K562 (cell line): ENCODE results near the gene ARHGAP8. TPM values are rescaled to one million over a fixed set of nuclear protein-coding genes. Genes with fewer than 3 reads are reported as not detected.

Experiments
- ATAC-seq: fragments of 200-7000 bp; cut with Tn5 transposase; 3 replicates; pipeline ENCODE4 v1.9.1; 2020; ENCODE audit warnings: moderate library complexity
- BruUV-seq: library from RNA; stranded (reverse); fragments of 400-500 nt; replicated peaks from 2 replicates; lab custom pipeline; 2021; lab: Mats Ljungman, UMichigan
- CTCF ChIA-PET: fragments of 300-600 bp; formaldehyde crosslinking; extraction: SDS; loops from one replicate; lab custom pipeline; 2021; ENCODE audit warnings: low intra/inter-chr PET ratio; lab: Yijun Ruan, JAX
- POLR2A ChIA-PET: fragments of 300-600, 350-650 bp; sonication (Branson Sonifier 250); formaldehyde crosslinking; extraction: SDS; loops from one replicate; lab custom pipeline; 2021; ENCODE audit warnings: antibody characterized with exemption, inconsistent platforms; lab: Yijun Ruan, JAX
- DNase-seq, 4 experiments: peaks; one replicate each; pipeline versions ENCODE4 v3.0.0 to v3.0.0-alpha.2; 2011 to 2018; ENCODE audit warnings: low spot score in 3 of 4, mixed read lengths in 3 of 4; ENCODE audit errors: extremely low read depth in 1 of 4
- FAIRE-seq: peaks from 2 replicates; lab custom pipeline; 2011; peaks lifted over from hg19 to GRCh38; lab: Jason Lieb, UNC
- H2AFZ ChIP-seq: 2 replicates; pipeline ENCODE4 v1.6.0; 2011; ENCODE audit warnings: low read depth, low read length, control low read depth, inconsistent platforms
- H3K27ac ChIP-seq: fragments of 200-600 bp; 3 replicates; pipeline ENCODE4 v1.8.0; 2011; ENCODE audit warnings: low read depth, mild to moderate bottlenecking, control low read depth, inconsistent platforms, low read length, moderate library complexity, mixed read lengths; ENCODE audit errors: extremely low read depth
- H3K27me3 ChIP-seq, 2 experiments: fragments of 300-600 bp in 1 of 2; 2 replicates in 1 of 2; 3 replicates in 1 of 2; pipeline versions ENCODE4 v1.6.0 to v1.8.0; 2011; ENCODE audit warnings: inconsistent platforms in 2 of 2, low read length in 2 of 2, mild to moderate bottlenecking in 1 of 2, mixed read lengths in 1 of 2, moderate library complexity in 1 of 2; ENCODE audit not compliant: control insufficient read depth in 2 of 2, insufficient read depth in 2 of 2
- H3K36me3 ChIP-seq: fragments of 300-600 bp; 3 replicates; pipeline ENCODE4 v1.8.0; 2011; ENCODE audit warnings: mild to moderate bottlenecking, low read length, inconsistent platforms; ENCODE audit not compliant: control insufficient read depth, insufficient read depth
- H3K4me1 ChIP-seq, 2 experiments: fragments of 200-600 bp in 1 of 2; replicated peaks in 1 of 2; 2 replicates in 1 of 2; 3 replicates in 1 of 2; pipeline versions ENCODE4 v1.5.1 to v1.8.0; 2011; ENCODE audit warnings: inconsistent platforms in 2 of 2, low read length in 2 of 2, mild to moderate bottlenecking in 1 of 2, mixed read lengths in 1 of 2, moderate library complexity in 1 of 2; ENCODE audit not compliant: control insufficient read depth in 2 of 2, insufficient read depth in 2 of 2
- H3K4me2 ChIP-seq: 2 replicates; pipeline ENCODE4 v1.6.1; 2011; ENCODE audit warnings: low read length, control low read depth, inconsistent platforms, mixed read lengths; ENCODE audit not compliant: insufficient read depth
- H3K4me3 ChIP-seq: fragments of 200-600 bp; sonication (generic), shearing (Covaris generic); 2 replicates; pipeline ENCODE4 v1.5.1; 2016; ENCODE audit warnings: control low read depth, inconsistent platforms
- H3K79me2 ChIP-seq: fragments of 200-600 bp; 3 replicates; pipeline ENCODE4 v1.8.0; 2011; ENCODE audit warnings: low read length, inconsistent platforms; ENCODE audit not compliant: control insufficient read depth, insufficient read depth
- H3K9ac ChIP-seq, 2 experiments: 2 replicates each; pipeline versions ENCODE4 v1.6.0 to v1.6.1; 2011; ENCODE audit warnings: low read depth in 2 of 2, low read length in 2 of 2, control low read depth in 1 of 2, inconsistent platforms in 1 of 2, mild to moderate bottlenecking in 1 of 2, mixed read lengths in 1 of 2; ENCODE audit not compliant: insufficient read depth in 1 of 2
- H3K9me1 ChIP-seq: one replicate; pipeline ENCODE4 v1.6.0; 2011; ENCODE audit warnings: inconsistent platforms, mild to moderate bottlenecking, low read length, moderate library complexity; ENCODE audit not compliant: control insufficient read depth, insufficient read depth
- H3K9me3 ChIP-seq: replicated peaks from 2 replicates; pipeline ENCODE4 v1.5.1; 2011; ENCODE audit warnings: low read depth, low read length, inconsistent platforms; ENCODE audit not compliant: control insufficient read depth, insufficient read depth
- H4K20me1 ChIP-seq: replicated peaks from 2 replicates; pipeline ENCODE4 v1.6.1; 2011; ENCODE audit warnings: low read length, inconsistent platforms, mixed read lengths; ENCODE audit not compliant: control insufficient read depth, insufficient read depth
- ARID1B ChIP-seq: fragments of 450-650 bp; IDR thresholded peaks from 2 replicates; pipeline ENCODE4 v1.6.1; 2016; ENCODE audit warnings: antibody characterized with exemption, mild to moderate bottlenecking, inconsistent platforms
- MAFG ChIP-seq: fragments of 450-650 bp; conservative IDR thresholded peaks from 2 replicates; pipeline ENCODE4 v1.6.1; 2016; ENCODE audit warnings: missing genetic modification characterization, missing compliant biosample characterization
- MTA1 ChIP-seq: fragments of 450-650 bp; IDR thresholded peaks from 2 replicates; pipeline ENCODE4 v1.6.1; 2017; ENCODE audit warnings: borderline replicate concordance
- SIX5 ChIP-seq, 2 experiments: IDR thresholded peaks; 2 replicates each; pipeline ENCODE4 v1.6.1; 2011; ENCODE audit warnings: low read length in 2 of 2, borderline replicate concordance in 1 of 2, low read depth in 1 of 2, mild to moderate bottlenecking in 1 of 2, moderate library complexity in 1 of 2; ENCODE audit not compliant: insufficient read depth in 1 of 2
- SLC30A9 ChIP-seq: fragments of 250-450 bp; sonication (Bioruptor Pico); IDR thresholded peaks from 2 replicates; pipeline ENCODE4 v1.8.0; 2022; ENCODE audit warnings: mild to moderate bottlenecking, moderate library complexity
- ZNF444 ChIP-seq: fragments of 250-450 bp; sonication (Bioruptor Pico); IDR thresholded peaks from 2 replicates; pipeline ENCODE4 v1.4.0; 2020; ENCODE audit warnings: mild to moderate bottlenecking, moderate library complexity
- ZNF507 ChIP-seq: conservative IDR thresholded peaks from 2 replicates; pipeline ENCODE4 v1.6.1; 2017; ENCODE audit warnings: missing genetic modification characterization, missing compliant biosample characterization
- WGBS: fragments of 100-300 bp; shearing (Covaris generic); methylation state at CpG from one replicate; pipeline ENCODE4 v1.1.6; 2016; ENCODE audit warnings: low coverage, mixed read lengths; ENCODE audit not compliant: insufficient coverage; ENCODE audit errors: missing lambda C conversion rate; 5-methylcytosine and 5-hydroxymethylcytosine counted together
- in situ Hi-C: fragments of 300-500 bp; cut with MboI; formaldehyde crosslinking; loops from 4 replicates; pipeline ENCODE4 v1.15.0; 2018; ENCODE audit warnings: inconsistent platforms, mixed read lengths
- intact Hi-C: fragments of 100-400 bp; cut with micrococcal nuclease; formaldehyde crosslinking; loops from 2 replicates; pipeline ENCODE4 v1.14.2; 2022
- polyA plus RNA-seq, 8 experiments: library from polyadenylated mRNA; depleted of rRNA in 4 of 8; stranded (reverse) in 5 of 8; unstranded in 3 of 8; fragments of >200 nt; fragmentation: Nextera tagmentation in 2 of 8; fragmentation: Illumina TruSeq in 1 of 8; extraction: Ambion mirVana in 2 of 8; extraction: Trizol in 1 of 8; gene quantifications; 2 replicates each; pipeline versions ENCODE4 v1.2.1 to v1.2.3, GENCODE V29; 2011 to 2014; ENCODE audit warnings: inconsistent platforms in 1 of 8, missing spikeins in 1 of 8
- total RNA-seq, 7 experiments: library from RNA; depleted of rRNA in 6 of 7; stranded (reverse); fragments of >200 nt in 6 of 7; fragmentation: Illumina TruSeq in 2 of 7; extraction: Trizol in 2 of 7; gene quantifications; 2 replicates each; pipeline versions ENCODE4 v1.2.1 to v1.2.3, GENCODE V29; 2011 to 2021; ENCODE audit warnings: low replicate concordance in 1 of 7

Gene ARHGAP8
- total and polyA plus RNA-seq, 9 of the 15 experiments (the other 6 are each of a cell fraction or from before 2014, with no cell fraction given) = 0.15 to 2.2 (median 0.62) TPM

- no TSS peak for BruUV-seq
- intact Hi-C loops = loop anchor here (5.0 kb wide), 1 partner anchor 53 kb away; no protein-coding TSS in a partner anchor
Measured at GRCh38 chr22:44734801-44735517, 17.4 kb upstream of the ARHGAP8 start.

More at GRCh38 chr22:44734801-44735517, 17.4 kb upstream of the ARHGAP8 start:
- no peaks in the 10 kb centered on the region for H3K9me3 ChIP-seq
- H3K79me2 ChIP-seq = no peaks in the 10 kb centered on the region
- no peak for FAIRE-seq
- no peak overlapping the region for H3K4me3 ChIP-seq
- no peak overlapping the region; a peak in 1 of 4 replicates for H3K9ac ChIP-seq
- no peaks in the 10 kb centered on the region for H3K27me3 ChIP-seq
- no peaks in the 10 kb centered on the region; the same call in 2 of the 3 replicates for H3K36me3 ChIP-seq
- WGBS = 61% methylated on average over 19 of the region's 23 CpGs
- H4K20me1 ChIP-seq = peaks cover 25% of the 10 kb centered on the region
- in situ Hi-C loops = no loop called here
- no peak for DNase-seq
- no peak overlapping the region for H3K27ac ChIP-seq
- TF ChIP-seq ZNF444 (CRISPR knock-in tag) (no peak), SIX5 (IDR thresholded peaks at IDR 0.05; ENCODE audit: borderline replicate concordance in 1 of 2, insufficient read depth in 1 of 2, low read depth in 1 of 2, low read length in 2 of 2) (no peak), SLC30A9 (CRISPR knock-in tag) (no peak), ZNF507 (tag) (no peak), ARID1B (no peak), MTA1 (no peak), MAFG (tag) (no peak)
- no peak overlapping the region for H2AFZ ChIP-seq
- no peaks in the 10 kb centered on the region for H3K9me1 ChIP-seq
- ATAC-seq = no peak
- no peak overlapping the region for H3K4me2 ChIP-seq
- ChIA-PET CTCF (interaction anchor here (3.0 to 4.0 kb wide), 2 partner anchors 37 to 50 kb away, joined by 22 to 31 read pairs; no protein-coding TSS in a partner anchor), POLR2A (interaction anchor here (0.6 kb wide), 1 partner anchor 25 kb away, joined by 3 read pairs; no protein-coding TSS in a partner anchor)
- peaks cover 0 to 50% of the 10 kb centered on the region in 2 experiments; a peak in 2 of 5 replicates for H3K4me1 ChIP-seq
